Stimulated activated CD8-positive, alpha-beta memory T cell treated with anti-CD3 and anti-CD28 coated beads, Interleukin-7, amount 100 ng/mL, for 48 hours (primary cell): ENCODE data around the gene OR13C8.

Experiments used
- DNase-seq, 2 donors: peaks; one replicate each; pipeline ENCODE4 v3.0.0-alpha.2; 2020; ENCODE audit warnings: low read depth in 1 of 2; ENCODE audit errors: extremely low read depth in 1 of 2

OR13C8 gene

DNA sequence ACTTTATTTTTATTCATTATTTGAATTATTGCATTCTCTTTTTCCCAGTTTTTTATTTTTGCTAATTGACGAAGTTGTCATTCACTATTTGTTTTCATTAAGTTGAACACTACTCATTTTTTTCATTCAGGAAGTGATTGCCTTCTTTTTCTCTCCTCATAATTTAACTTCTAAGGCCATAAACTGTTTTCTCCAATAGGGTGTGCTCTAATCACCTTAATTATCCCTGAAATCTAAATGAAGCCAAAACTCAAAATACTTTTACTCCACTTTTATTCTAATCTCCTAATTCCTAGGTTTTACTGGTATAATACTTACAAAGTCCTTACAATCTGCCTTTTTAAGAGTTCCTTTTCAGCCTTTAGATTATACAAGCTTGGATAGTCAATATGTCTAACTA lies 39.4 kb downstream of the OR13C8 start:
- no peak for DNase-seq

- DNase-seq, result no peak
Measured at GRCh38 chr9:104611213-104611612, 42.2 kb downstream of the OR13C8 start.

DNA sequence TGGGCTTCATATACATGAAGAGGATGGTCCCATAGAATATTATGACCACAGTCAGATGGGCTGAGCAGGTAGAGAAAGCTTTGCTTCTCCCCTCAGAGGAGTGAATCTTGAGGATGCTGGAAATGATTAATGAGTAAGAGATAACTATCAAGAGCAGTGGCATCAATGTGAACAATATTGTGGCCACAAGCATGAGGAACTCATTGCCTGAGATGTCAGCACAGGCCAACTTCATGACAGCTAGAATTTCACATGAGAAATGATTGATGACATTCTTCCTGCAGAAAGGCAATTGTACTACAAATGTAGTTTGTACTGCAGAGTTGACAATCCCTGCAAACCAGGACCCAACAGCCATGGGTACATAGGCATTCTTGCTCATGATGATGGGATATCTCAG lies 48.5 kb downstream of the OR13C8 start:
- DNase-seq, result no peak

DNA sequence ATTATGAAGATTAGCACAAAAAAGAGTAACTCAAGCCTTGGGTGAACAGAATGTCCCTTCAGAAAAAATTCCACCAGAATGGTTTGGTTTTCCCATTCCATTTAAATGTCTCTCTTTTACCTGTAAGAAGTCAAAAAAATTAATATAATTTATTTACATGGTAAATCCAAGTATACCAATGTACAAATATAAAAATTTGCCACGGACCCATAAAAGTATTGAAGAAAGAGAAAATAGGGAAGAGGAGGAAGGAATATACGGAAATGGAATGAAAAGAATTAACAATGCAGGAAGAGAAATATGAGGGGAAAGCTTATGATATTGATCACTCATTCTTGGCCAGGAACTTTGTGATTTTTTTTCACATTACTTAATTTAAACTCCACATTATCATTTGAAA lies 49.1 kb downstream of the OR13C8 start, which contains the start of gene OR13C9:
Gene OR13C9 (minus strand): TSS at position 101 of the 400 bp plus-strand sequence. CDS start 0 bp downstream, at position 101.
- DNase-seq, result no peak
